Fibroblast of the conjunctiva (primary cell): ENCODE measurements around the gene PDCL3.

ENCODE experiments used
- DNase-seq: peaks from one replicate; pipeline ENCODE4 v3.0.0-alpha.2; 2010; ENCODE audit warnings: low read depth

The PDCL3 gene

DNA sequence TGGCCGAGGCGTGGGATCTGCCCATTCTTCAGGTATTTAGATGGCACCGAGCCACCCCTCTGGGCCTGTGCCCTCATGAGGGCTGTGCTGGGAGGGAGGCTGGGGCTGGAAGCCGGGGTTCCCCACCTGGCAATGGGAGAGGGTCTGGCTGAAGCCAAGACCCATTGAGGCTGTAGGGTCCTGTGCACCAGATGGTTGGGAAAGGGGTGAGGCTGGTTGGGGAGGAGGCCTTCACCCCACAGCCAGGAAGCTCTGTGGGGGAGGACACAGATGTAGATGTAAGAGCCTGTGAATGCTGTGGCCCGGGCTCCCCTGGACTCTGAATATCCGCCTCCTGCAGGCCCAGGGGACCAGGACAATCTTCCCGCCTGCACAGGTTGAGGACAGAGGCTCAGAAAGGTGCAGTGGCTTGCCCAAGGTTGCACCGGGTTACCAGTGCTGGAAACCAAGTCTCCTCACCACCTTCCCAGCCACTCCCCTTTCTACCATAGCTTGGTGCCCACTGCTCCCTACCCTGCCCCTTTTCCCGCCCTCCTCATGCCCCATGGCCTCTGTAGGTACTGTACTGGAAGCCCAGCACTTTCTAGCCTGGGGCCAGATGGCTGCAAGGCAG lies 49.7 kb downstream of the PDCL3 start:
- DNase-seq: no peak

DNA sequence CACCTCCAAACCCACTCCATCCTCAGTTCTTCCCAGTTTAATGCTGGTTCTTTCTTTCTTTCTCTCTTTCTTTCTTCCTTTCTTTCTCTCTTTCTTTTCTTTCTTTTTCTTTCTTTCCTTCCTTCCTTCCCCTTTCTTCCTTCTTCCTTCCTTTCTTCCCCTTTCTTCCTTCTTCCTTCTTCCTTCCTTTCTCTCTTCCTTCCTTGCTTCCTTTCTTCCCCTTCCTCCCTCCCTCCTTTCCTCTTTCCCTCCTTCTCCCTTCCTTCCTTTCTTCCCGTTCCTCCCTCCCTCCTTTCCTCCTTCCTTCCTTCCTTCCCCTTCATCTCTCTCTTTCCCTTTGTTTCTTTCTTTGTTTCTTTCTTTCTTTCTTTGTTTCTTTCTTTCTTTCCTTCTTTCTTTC lies 50.9 kb downstream of the PDCL3 start:
- DNase-seq: no peak

DNA sequence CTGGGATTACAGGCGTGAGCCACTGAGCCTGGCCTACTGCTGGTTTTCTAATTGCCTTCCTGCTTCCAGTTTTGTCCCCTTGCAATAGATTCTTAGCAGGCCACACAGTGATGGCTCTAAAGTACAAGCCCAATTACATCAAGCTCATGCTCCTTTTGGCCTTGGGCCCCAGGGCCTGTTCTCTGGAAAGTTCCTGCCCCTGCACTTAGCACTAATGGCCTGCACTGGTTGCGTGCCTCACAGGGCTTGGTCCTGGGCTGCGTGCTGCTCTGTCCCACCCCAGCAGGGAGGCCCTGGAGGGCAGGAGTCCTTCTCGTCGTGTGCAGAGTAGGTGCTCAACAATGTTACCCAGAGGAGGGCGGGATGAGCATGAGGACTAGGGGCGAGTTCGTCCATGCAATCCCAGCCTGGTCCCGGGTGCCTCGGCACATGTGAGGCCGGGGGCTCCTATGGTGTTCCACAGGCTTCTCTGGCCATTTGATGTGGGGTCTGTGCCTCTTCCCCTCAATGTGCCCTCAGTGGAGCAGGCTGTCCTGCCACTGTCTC lies 51.7 kb downstream of the PDCL3 start:
- no peak for DNase-seq

DNA sequence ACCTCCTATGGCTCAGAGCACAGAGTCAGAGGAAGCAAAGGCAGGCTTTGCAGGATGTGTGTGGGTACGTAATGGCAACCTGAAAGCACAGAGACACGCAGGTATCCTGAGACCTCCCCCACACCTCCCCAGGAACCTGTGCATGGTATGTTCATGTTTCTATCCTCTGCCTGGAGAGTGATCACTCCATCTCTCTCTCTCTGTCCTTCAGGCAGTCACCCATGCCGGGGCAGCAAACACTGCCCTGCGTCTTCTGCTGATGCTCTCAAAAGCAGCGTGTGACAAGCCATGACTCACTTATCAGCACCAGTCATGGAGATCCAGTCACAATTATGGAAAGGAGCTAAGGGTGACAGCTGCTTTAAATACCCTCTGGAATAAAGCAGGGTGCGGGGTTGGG lies 52.7 kb downstream of the PDCL3 start:
- DNase-seq: no peak

DNA sequence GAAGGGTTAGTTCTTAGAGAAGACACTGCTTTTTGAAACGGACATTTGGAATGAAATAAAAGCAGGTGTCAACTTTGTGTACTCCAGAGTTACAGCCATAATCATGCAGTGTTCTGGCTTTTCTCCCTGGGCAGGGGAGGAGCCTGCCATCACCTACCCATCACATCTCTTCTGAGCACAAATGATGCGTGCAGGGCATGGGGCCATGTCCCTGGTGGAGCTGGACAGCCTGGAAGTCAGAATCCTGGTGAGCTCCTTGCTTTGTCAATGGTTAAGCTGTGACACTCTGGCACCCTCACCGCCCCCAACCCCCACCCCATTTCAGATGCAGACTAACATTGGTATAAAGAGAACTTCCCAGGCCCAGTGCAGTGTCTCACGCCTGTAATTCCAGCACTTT lies 53.1 kb downstream of the PDCL3 start:
- DNase-seq: no peak

DNA sequence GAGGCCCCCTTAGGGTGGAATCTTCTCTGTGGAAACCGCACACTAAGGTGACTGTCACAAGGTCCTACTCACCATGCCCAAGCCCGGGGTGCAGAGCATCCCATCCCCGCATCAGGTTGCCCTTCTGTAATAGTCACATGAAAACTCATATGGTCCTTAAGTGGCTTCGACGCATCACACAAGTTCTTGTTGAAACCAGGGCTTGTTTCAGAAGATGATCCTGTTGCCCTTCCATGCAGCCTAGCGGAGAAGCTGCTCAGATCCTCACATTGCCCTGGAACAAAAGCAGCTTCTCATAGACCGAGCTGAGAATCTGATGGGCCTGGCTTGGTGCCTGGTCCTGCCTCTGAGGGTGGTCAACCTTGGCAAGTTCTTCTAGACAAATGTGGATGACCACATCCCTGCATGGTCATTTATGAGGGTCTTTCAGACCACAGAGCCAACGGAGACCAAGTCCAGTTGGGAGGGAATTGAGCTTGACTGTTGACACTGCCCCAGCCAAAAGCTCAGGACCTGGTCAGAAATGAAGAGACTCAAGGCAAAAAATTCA lies 54.1 kb downstream of the PDCL3 start:
- no peak for DNase-seq

DNA sequence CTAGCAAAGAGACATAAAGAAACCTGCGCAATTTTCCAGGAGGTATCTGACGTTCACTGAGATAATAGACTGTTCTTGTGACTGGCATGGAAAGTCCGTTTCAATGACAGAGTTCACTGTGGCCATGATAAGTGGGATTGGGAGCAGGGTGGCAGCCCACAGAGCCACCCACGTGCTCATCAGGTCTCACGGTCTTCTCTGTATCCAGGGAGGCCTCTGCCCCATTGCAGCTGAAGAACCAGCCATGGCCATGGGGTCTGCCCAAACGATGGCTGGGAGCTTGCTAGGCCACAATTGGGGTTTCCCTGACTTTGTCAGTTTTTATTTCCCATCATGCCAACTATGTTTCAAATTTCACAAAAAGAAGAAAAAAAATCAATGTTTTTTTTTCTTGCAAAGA lies 57.2 kb downstream of the PDCL3 start:
- DNase-seq: no peak

DNA sequence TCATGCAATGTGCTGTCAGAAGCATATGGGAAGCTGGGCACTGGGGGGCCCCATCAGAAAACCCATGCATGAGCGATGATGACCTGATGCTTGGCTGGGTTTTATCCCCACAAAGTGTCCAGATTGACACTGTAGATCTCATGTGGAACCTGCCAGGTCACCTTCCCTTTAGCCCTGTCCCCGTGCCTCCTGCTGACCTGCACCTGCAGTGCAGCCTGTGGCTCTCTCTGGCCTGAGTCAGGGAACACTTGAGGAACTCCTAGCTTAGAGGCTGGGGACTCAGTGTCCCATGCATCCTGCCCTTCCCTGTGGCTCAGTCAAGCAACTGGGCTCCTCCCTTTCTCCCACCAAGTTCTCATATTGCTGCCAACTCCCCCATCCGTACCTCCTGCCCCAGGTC lies 57.7 kb downstream of the PDCL3 start:
- no peak for DNase-seq

DNA sequence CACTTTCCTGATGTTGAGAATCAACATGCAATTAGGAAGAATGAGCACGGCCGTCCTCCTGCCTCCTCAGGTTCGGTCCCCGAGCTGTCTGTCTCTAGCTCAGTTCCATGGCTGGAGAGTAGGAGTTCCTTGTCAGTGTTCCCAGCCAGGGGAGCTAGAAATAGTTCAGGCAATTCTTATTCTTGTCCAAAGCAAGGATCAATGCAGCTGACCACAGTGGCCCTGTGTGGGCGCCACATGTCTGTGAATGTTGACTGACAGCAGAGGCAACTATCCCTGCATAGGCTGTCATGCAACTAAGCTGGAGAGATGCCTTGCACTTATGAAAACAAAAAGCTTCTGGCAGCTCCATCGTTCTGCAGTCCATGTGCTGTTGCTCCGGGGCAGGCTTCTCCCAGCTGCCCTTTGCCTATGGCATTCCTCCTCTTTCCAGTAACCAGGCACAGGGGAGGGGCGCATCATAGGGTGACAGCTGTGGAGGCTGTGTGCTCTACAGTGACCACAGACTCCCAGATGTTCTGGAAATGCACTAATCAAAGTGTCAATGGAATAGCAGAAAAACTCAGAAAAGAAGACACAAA lies 58.7 kb downstream of the PDCL3 start:
- no peak for DNase-seq

DNA sequence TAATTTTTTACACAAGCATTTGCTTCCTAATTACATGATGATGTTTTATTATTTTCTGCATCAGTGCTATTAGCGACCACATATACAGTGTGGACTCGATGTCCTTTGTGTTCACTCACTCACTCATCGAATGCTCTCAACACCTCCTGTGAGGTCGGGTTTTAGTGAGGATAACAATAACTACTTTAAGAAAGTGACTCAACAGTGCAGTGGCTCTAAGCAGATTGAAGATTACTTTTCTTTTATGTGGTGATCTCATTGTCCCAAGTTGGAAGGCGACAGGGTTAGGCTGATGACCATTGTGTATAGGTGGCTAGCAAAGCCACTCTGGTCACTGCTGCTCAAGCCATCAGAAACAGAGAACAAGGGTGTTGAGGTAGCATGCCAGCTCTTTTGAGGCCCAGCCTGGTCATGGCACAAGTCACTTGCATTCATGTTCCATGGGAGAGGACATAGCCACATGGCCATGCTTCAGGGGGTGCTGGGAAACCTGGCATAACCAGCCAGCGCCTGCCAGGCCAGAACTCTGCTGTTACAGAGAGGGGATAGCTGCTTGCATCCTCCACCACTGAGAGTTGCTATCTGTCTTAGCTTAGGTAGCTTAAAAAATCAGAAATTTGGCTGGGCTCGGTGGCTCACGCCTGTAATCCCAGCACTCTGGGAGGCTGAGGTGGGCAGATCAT lies 60.4 kb downstream of the PDCL3 start:
- no peak for DNase-seq

DNA sequence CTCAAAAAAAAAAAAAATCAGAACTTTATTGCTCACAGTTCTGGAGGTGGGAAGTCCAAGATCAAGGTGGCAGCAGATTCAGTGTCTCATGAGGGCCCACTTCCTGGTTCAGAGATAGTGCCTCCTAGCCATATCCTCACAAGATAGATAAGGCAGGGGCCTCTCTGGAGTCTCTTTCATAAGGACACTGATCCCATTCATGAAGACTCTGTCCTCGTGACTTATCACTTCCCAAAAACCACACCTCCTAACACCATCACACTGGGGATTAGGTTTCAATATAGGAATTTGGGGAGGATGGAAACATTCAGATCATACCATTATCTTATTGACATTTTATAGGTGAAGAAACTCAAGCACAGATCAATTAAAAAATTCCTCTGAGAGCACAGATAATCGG lies 61.1 kb downstream of the PDCL3 start:
- DNase-seq: no peak

DNA sequence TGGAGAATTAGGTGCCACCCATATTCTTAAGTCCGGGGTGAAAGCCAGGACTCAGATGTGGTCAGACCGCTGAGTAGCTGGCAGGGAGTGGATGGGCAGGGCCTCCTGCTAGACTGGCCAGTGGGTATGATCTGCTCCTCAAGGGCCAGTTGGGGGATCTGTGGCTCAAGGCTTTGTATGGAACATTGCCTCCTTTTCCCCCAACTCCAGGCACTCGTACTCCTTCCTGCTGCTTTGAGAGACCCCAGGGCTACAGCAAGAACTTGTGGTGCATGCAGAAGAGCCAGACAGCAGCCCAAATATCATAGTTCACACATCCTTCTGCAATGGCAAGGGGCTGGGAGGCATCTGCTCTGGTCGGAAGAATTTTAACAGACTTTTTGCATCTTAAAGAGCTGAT lies 61.7 kb downstream of the PDCL3 start:
- DNase-seq: no peak

DNA sequence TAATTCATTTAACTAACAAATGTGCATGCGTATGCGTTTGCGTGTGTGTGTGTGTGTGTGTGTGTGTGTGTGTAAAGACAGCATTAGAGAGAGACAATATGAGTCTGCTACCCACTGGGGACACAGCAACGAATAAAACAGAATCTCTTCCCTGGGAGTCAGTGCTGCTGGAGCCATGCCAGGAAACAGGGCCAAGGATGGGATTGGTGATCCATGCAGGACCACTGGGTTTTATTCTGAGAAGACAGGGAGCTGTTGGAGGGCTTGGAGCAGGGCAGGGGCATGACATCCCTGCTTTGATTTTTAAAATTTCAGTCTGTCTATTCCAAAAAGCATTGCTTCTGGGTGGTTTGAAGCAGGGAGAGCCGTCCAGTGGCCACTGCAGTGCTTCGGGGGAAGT lies 62.9 kb downstream of the PDCL3 start:
- DNase-seq: no peak
